DOHH2 (cell line): ENCODE measurements around the gene TMEM130.
A peak's percentile ranks its signal among the peaks of the same experiment; 100 is the strongest.
"Not testable (repeated sequence)": the region's sequence is repeated elsewhere in the genome, so short reads cannot be mapped to it uniquely, and the experiment has no call there.

Experiments
- H3F3A ChIP-seq: fragments of 200-600 bp; sonication (generic), shearing (Covaris generic); 2 replicates; pipeline ENCODE4 v1.6.0; 2016; ENCODE audit warnings: antibody characterized with exemption, mild to moderate bottlenecking; ENCODE audit not compliant: control insufficient read depth, insufficient read depth
- H3K27ac ChIP-seq: fragments of 200-600 bp; sonication (generic); 2 replicates; pipeline ENCODE4 v1.5.1; 2014; ENCODE audit warnings: low read depth, mild to moderate bottlenecking, low read length, moderate library complexity
- H3K27me3 ChIP-seq: fragments of 200-600 bp; sonication (generic); 2 replicates; pipeline ENCODE4 v1.6.1; 2014; ENCODE audit warnings: mild to moderate bottlenecking, low read length, mixed read lengths; ENCODE audit not compliant: control insufficient read depth
- H3K36me3 ChIP-seq: fragments of 200-600 bp; sonication (generic); 2 replicates; pipeline ENCODE4 v1.6.1; 2014; ENCODE audit warnings: mild to moderate bottlenecking, low read length, moderate library complexity, mixed read lengths; ENCODE audit not compliant: control insufficient read depth
- H3K4me1 ChIP-seq: fragments of 200-600 bp; sonication (generic); 2 replicates; pipeline ENCODE4 v1.6.1; 2014; ENCODE audit warnings: mild to moderate bottlenecking, low read length, mixed read lengths; ENCODE audit not compliant: control insufficient read depth
- H3K4me2 ChIP-seq: fragments of 200-600 bp; sonication (generic); 2 replicates; pipeline ENCODE4 v1.6.0; 2014; ENCODE audit warnings: mild to moderate bottlenecking, low read length, moderate library complexity
- H3K4me3 ChIP-seq: fragments of 200-600 bp; sonication (generic); 2 replicates; pipeline ENCODE4 v1.5.1; 2014; ENCODE audit warnings: mild to moderate bottlenecking, low read length, mixed read lengths
- H3K79me2 ChIP-seq: fragments of 200-600 bp; sonication (generic); 2 replicates; pipeline ENCODE4 v1.6.1; 2014; ENCODE audit warnings: mild to moderate bottlenecking, low read length, mixed read lengths; ENCODE audit not compliant: control insufficient read depth
- H3K9me2 ChIP-seq: fragments of 200-600 bp; sonication (generic); replicated peaks from 2 replicates; pipeline ENCODE4 v1.6.1; 2014; ENCODE audit warnings: mild to moderate bottlenecking, low read length, mixed read lengths; ENCODE audit not compliant: control insufficient read depth
- H3K9me3 ChIP-seq: fragments of 200-600 bp; sonication (generic); 2 replicates; pipeline ENCODE4 v1.6.1; 2014; ENCODE audit warnings: antibody characterized with exemption, low read length, mixed read lengths; ENCODE audit not compliant: control insufficient read depth, insufficient read depth
- H4K20me1 ChIP-seq: fragments of 200-600 bp; sonication (generic); 2 replicates; pipeline ENCODE4 v1.6.0; 2014; ENCODE audit warnings: low read depth, mild to moderate bottlenecking, antibody characterized with exemption, low read length, moderate library complexity; ENCODE audit not compliant: control insufficient read depth, insufficient read depth
- EZH2phosphoT487 ChIP-seq: fragments of 200-600 bp; sonication (generic); IDR thresholded peaks from 2 replicates; pipeline ENCODE4 v1.6.1; 2017; ENCODE audit warnings: borderline replicate concordance, mild to moderate bottlenecking, antibody characterized with exemption, low read length, moderate library complexity, mixed read lengths
- TF ChIP-seq, protein P1 (sequence below): fragments of 200-600 bp; sonication (generic); IDR thresholded peaks from one replicate; pipeline ENCODE4 v1.5.1; 2014; ENCODE audit warnings: antibody characterized with exemption, mild to moderate bottlenecking, low read depth, low read length; ENCODE audit not compliant: poor library complexity, severe bottlenecking

The TMEM130 gene

DNA sequence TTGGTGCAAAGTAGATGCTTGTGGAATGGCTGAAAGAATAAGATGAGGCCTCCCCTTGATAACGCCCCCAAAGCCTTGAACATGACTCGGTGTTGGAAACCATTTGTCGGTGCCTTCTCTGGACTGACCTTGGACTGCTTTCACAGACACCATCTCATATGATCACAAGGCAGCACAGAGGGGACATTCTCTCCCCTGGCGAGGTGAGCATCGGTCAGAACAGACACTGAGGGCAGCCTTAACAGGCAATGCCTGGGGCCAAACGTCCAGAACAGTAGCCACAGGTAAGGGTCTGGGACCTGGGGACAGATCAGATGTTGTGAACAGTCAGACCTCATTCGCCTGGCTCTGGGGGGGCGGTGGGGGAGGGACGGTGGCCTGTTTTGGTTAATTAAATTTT is 5.7 kb upstream of the TMEM130 start:
- H3K9me3 ChIP-seq: no peaks in the 10 kb centered on the region
- H3K4me2 ChIP-seq: no peak overlapping the region
- H3F3A ChIP-seq: peaks cover 5% of the 10 kb centered on the region; the same call in 1 of the 2 replicates
- H3K36me3 ChIP-seq: peaks cover 8% of the 10 kb centered on the region
- H4K20me1 ChIP-seq: peaks cover 5% of the 10 kb centered on the region; the same call in 1 of the 2 replicates
- H3K27me3 ChIP-seq: peaks cover 2% of the 10 kb centered on the region; the same call in 1 of the 2 replicates
- H3K79me2 ChIP-seq: peaks cover 24% of the 10 kb centered on the region
- peaks cover 25% of the 10 kb centered on the region for H3K4me1 ChIP-seq
- no peak overlapping the region for H3K27ac ChIP-seq
- TF ChIP-seq, protein P1, sequence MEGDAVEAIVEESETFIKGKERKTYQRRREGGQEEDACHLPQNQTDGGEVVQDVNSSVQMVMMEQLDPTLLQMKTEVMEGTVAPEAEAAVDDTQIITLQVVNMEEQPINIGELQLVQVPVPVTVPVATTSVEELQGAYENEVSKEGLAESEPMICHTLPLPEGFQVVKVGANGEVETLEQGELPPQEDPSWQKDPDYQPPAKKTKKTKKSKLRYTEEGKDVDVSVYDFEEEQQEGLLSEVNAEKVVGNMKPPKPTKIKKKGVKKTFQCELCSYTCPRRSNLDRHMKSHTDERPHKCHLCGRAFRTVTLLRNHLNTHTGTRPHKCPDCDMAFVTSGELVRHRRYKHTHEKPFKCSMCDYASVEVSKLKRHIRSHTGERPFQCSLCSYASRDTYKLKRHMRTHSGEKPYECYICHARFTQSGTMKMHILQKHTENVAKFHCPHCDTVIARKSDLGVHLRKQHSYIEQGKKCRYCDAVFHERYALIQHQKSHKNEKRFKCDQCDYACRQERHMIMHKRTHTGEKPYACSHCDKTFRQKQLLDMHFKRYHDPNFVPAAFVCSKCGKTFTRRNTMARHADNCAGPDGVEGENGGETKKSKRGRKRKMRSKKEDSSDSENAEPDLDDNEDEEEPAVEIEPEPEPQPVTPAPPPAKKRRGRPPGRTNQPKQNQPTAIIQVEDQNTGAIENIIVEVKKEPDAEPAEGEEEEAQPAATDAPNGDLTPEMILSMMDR: no peak
- no peak for TF ChIP-seq EZH2phosphoT487
- no peak overlapping the region for H3K4me3 ChIP-seq
- H3K9me2 ChIP-seq: no peaks in the 10 kb centered on the region

DNA sequence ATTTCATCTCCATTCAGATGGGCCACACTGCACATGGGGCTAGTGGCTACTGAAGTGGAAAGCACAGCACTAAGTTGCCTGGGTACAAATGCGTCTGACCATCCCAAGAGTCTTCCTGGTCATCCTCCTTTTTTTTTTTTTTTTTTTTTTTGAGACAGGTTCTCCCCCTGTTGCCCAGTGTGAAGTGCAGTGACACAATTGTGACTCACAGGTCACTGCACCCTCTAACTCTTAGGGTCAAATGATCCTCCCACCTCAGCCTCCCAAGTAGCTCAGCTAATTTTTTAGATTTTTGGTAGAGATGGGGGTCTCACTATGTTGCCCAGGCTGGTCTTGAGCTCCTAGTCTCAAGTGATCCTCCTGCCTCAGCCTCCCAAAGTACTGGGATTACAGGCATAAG is 5.1 kb upstream of the TMEM130 start:
- Histone ChIP-seq H3K4me1 (peaks cover 25% of the 10 kb centered on the region), H3F3A (peaks cover 5% of the 10 kb centered on the region; the same call in 1 of the 2 replicates), H4K20me1 (0 out of 2 replicates have a peak, but pooled peaks cover 1% of the 10 kb centered on the region), H3K4me2 (no peak overlapping the region), H3K9me2 (no peaks in the 10 kb centered on the region), H3K4me3 (no peak overlapping the region), H3K79me2 (peaks cover 18% of the 10 kb centered on the region), H3K9me3 (no peaks in the 10 kb centered on the region), H3K27me3 (peaks cover 4% of the 10 kb centered on the region; the same call in 1 of the 2 replicates), H3K36me3 (peaks cover 5% of the 10 kb centered on the region; the same call in 1 of the 2 replicates), H3K27ac (no peak overlapping the region)
- TF ChIP-seq, protein P1: no peak
- no peak for TF ChIP-seq EZH2phosphoT487

DNA sequence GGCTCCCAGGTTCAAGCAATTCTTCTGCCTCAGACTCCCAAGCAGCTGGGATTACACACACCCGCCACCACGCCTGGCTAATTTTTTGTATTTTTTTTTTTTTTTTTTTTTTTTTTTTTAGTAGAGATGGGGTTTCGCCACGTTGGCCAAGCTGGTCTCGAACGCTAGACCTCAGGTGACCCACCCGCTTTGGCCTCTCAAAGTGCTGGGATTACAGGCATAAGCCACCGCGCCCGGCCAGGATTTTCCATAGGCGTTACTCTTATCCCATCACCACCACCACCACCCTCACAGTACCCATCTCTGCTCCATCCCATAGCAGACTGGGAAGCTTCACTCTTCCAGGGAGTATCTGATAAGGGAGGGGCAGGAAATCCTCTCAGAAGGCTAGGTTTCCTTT is 3.8 kb upstream of the TMEM130 start:
- H4K20me1 ChIP-seq, H3K27ac ChIP-seq, H3K36me3 ChIP-seq, H3K79me2 ChIP-seq, H3F3A ChIP-seq, H3K9me2 ChIP-seq, H3K4me2 ChIP-seq, H3K9me3 ChIP-seq, H3K4me3 ChIP-seq: not testable (repeated sequence)
- Histone ChIP-seq H3K27me3 (peaks cover 17% of the 10 kb centered on the region), H3K4me1 (peaks cover 28% of the 10 kb centered on the region)

DNA sequence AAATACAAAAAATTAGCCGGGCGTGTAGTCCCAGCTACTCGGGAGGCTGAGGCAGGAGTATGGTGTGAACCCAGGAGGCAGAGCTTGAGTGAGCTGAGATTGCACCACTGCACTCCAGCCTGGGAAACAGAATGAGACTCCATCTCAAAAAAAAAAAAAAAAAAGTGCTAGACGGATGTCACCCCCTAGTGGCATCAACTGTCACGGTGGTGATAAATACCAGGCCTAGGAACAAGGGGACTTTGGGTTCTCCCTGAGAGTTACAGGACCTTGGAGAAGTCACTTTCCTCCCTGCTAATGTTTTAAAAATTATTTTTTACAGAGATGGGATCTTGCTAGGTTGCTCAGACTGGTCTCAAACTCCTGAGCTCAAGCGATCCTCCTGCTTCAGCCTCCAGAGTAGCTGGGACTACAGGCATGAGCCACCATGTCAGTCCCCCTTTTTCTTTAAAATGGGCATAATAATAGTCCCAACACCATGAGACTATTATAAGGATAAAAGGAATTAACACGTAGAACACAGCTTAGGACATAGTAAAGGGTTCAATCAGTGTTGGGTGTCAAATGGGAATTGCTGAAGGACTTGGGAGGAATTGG is 2.6 kb upstream of the TMEM130 start:
- Histone ChIP-seq H3K9me2 (no peaks in the 10 kb centered on the region), H3K27ac (no peak overlapping the region), H3K9me3 (no peaks in the 10 kb centered on the region), H3K4me1 (peaks cover 22% of the 10 kb centered on the region), H3K4me2 (no peak overlapping the region), H3K4me3 (no peak overlapping the region), H4K20me1 (peaks cover 4% of the 10 kb centered on the region; the same call in 1 of the 2 replicates), H3K79me2 (no peaks in the 10 kb centered on the region), H3K36me3 (no peaks in the 10 kb centered on the region), H3F3A (peaks cover 10% of the 10 kb centered on the region), H3K27me3 (peaks cover 28% of the 10 kb centered on the region)
- TF ChIP-seq, protein P1: peak; percentile 68
- no peak for TF ChIP-seq EZH2phosphoT487
